Neuronal stem cell (in vitro differentiated cells): ENCODE results near the gene CENPP.

Experiments
- DNase-seq: peaks from one replicate; pipeline ENCODE4 v3.0.0-alpha.2; 2013; ENCODE audit warnings: low spot score
- H2AFZ ChIP-seq: one replicate; pipeline ENCODE4 v1.6.1; 2013; ENCODE audit warnings: mild to moderate bottlenecking, low read length, inconsistent platforms
- H2AK5ac ChIP-seq: 2 replicates; pipeline ENCODE4 v1.6.1; 2013; ENCODE audit warnings: low read depth, mild to moderate bottlenecking, inconsistent platforms, low read length, moderate library complexity, mixed read lengths
- H2BK120ac ChIP-seq: 2 replicates; pipeline ENCODE4 v1.6.1; 2013; ENCODE audit warnings: low read depth, mild to moderate bottlenecking, inconsistent platforms, low read length, moderate library complexity, mixed read lengths
- H2BK12ac ChIP-seq: one replicate; pipeline ENCODE4 v1.6.1; 2013; ENCODE audit warnings: low read length, inconsistent platforms
- H2BK15ac ChIP-seq: 2 replicates; pipeline ENCODE4 v1.6.1; 2013; ENCODE audit warnings: mild to moderate bottlenecking, low read length, inconsistent platforms, mixed read lengths
- H2BK5ac ChIP-seq: one replicate; pipeline ENCODE4 v1.6.1; 2013; ENCODE audit warnings: inconsistent platforms, mild to moderate bottlenecking, low read length, moderate library complexity
- H3K14ac ChIP-seq: one replicate; pipeline ENCODE4 v1.6.1; 2013; ENCODE audit warnings: low read length, inconsistent platforms
- H3K18ac ChIP-seq: 2 replicates; pipeline ENCODE4 v1.6.1; 2013; ENCODE audit warnings: low read length, inconsistent platforms
- H3K23ac ChIP-seq: 2 replicates; pipeline ENCODE4 v1.6.1; 2013; ENCODE audit warnings: low read depth, mild to moderate bottlenecking, mixed read lengths, low read length, inconsistent platforms; ENCODE audit not compliant: poor library complexity
- H3K27ac ChIP-seq: replicated peaks from 3 replicates; pipeline ENCODE4 v1.5.1; 2013; ENCODE audit warnings: low read length, inconsistent platforms
- H3K27me3 ChIP-seq, 3 experiments: 2 replicates each; pipeline ENCODE4 v1.6.1; 2013; ENCODE audit warnings: low read length in 3 of 3, mild to moderate bottlenecking in 2 of 3, inconsistent platforms in 1 of 3, low read depth in 1 of 3, mixed read lengths in 1 of 3, moderate library complexity in 1 of 3; ENCODE audit not compliant: control insufficient read depth in 3 of 3, insufficient read depth in 3 of 3
- H3K36me3 ChIP-seq, 2 donors: replicated peaks in 1 of 2; 2 replicates each; pipeline ENCODE4 v1.6.1; 2013; ENCODE audit warnings: low read length in 2 of 2; ENCODE audit not compliant: control insufficient read depth in 2 of 2, insufficient read depth in 2 of 2
- H3K4ac ChIP-seq: 2 replicates; pipeline ENCODE4 v1.6.1; 2013; ENCODE audit warnings: inconsistent platforms, mild to moderate bottlenecking, low read length, moderate library complexity
- H3K4me1 ChIP-seq, 2 donors: 1 replicate in 1 of 2; 2 replicates in 1 of 2; pipeline ENCODE4 v1.6.1; 2013; ENCODE audit warnings: low read length in 2 of 2, low read depth in 1 of 2; ENCODE audit not compliant: control insufficient read depth in 2 of 2, insufficient read depth in 1 of 2
- H3K4me2 ChIP-seq: one replicate; pipeline ENCODE4 v1.6.1; 2013; ENCODE audit warnings: mild to moderate bottlenecking, low read length, inconsistent platforms; ENCODE audit not compliant: insufficient read depth, poor library complexity, severe bottlenecking
- H3K4me3 ChIP-seq, 2 donors: 2 replicates each; pipeline ENCODE4 v1.5.1; 2013; ENCODE audit warnings: low read length in 2 of 2, mild to moderate bottlenecking in 2 of 2, inconsistent platforms in 1 of 2, moderate library complexity in 1 of 2
- H3K79me1 ChIP-seq: one replicate; pipeline ENCODE4 v1.6.1; 2013; ENCODE audit warnings: low read depth, mild to moderate bottlenecking, inconsistent platforms, low read length, moderate library complexity
- H3K9ac ChIP-seq: one replicate; pipeline ENCODE4 v1.6.1; 2013; ENCODE audit warnings: mild to moderate bottlenecking, low read depth, low read length, inconsistent platforms; ENCODE audit not compliant: poor library complexity
- H3K9me3 ChIP-seq, 2 donors: replicated peaks in 1 of 2; 2 replicates each; pipeline versions ENCODE3 to v1.6.1; 2013; ENCODE audit warnings: low read length in 2 of 2, mild to moderate bottlenecking in 2 of 2, inconsistent platforms in 1 of 2, low read depth in 1 of 2, mixed read lengths in 1 of 2, moderate library complexity in 1 of 2; ENCODE audit not compliant: control insufficient read depth in 2 of 2, insufficient read depth in 1 of 2
- H4K8ac ChIP-seq: one replicate; pipeline ENCODE4 v1.6.1; 2013; ENCODE audit warnings: low read depth, mild to moderate bottlenecking, inconsistent platforms, low read length, moderate library complexity
- H4K91ac ChIP-seq: one replicate; pipeline ENCODE4 v1.6.1; 2013; ENCODE audit warnings: low read length, low read depth, mild to moderate bottlenecking, inconsistent platforms; ENCODE audit not compliant: poor library complexity
- WGBS, 2 donors: extraction: QIAGEN DNeasy Blood & Tissue Kit; methylation state at CpG; one replicate each; pipeline ENCODE4 v1.1.7; 2013; ENCODE audit warnings: missing lambda C conversion rate in 2 of 2, mixed read lengths in 1 of 2; ENCODE audit not compliant: insufficient read length in 2 of 2, insufficient replicate concordance in 1 of 2; ENCODE audit errors: extremely low coverage in 2 of 2; 5-methylcytosine and 5-hydroxymethylcytosine counted together

CENPP gene

GRCh38 chr9:92468206-92468605 lies 142.5 kb downstream of the CENPP start:
- Histone ChIP-seq H2BK12ac (no peak overlapping the region), H3K27ac (no peak overlapping the region), H4K91ac (no peak overlapping the region), H4K8ac (no peak overlapping the region), H3K14ac (no peak overlapping the region), H3K23ac (no peak overlapping the region), H2BK120ac (no peak overlapping the region), H3K9ac (no peak overlapping the region), H2AK5ac (no peak overlapping the region), H3K18ac (no peak overlapping the region), H2BK5ac (no peak overlapping the region), H3K4me3 (no peak overlapping the region), H3K27me3 (no peaks in the 10 kb centered on the region), H2BK15ac (no peak overlapping the region), H3K9me3 (peaks cover 0 to 2% of the 10 kb centered on the region in 2 donors), H3K36me3 (no peaks in the 10 kb centered on the region), H3K4me1 (no peaks in the 10 kb centered on the region), H3K4me2 (no peak overlapping the region), H3K4ac (no peak overlapping the region), H2AFZ (no peak overlapping the region), H3K79me1 (no peaks in the 10 kb centered on the region)
- no CpG with 5 or more reads among the region's 2 CpGs for WGBS, 2 donors
- no peak for DNase-seq

- no peak for DNase-seq
- no peaks in the 10 kb centered on the region for H3K27me3 ChIP-seq
- no peak overlapping the region for H3K14ac ChIP-seq
- no peak overlapping the region for H2BK15ac ChIP-seq
- no peak overlapping the region for H3K4me2 ChIP-seq
- no peak overlapping the region for H3K27ac ChIP-seq
- H3K9ac ChIP-seq = no peak overlapping the region
- no peak overlapping the region for H4K8ac ChIP-seq
- no peaks in the 10 kb centered on the region for H3K36me3 ChIP-seq
- H3K23ac ChIP-seq = no peak overlapping the region
- no peak overlapping the region for H3K4me3 ChIP-seq
- H2BK12ac ChIP-seq = no peak overlapping the region
- no peak overlapping the region for H3K4ac ChIP-seq
- H3K79me1 ChIP-seq = no peaks in the 10 kb centered on the region
- H3K18ac ChIP-seq = no peak overlapping the region
- H2BK120ac ChIP-seq = no peak overlapping the region
- WGBS, 2 donors = no CpG with 5 or more reads among the region's 3 CpGs
- H2AK5ac ChIP-seq = no peak overlapping the region
- H3K9me3 ChIP-seq = no peaks in the 10 kb centered on the region
- H3K4me1 ChIP-seq = no peaks in the 10 kb centered on the region
- H2AFZ ChIP-seq = no peak overlapping the region
- H2BK5ac ChIP-seq = no peak overlapping the region
- no peak overlapping the region for H4K91ac ChIP-seq
Observed at GRCh38 chr9:92474587-92474986, 148.8 kb downstream of the CENPP start.

GRCh38 chr9:92476962-92477361 lies 151.2 kb downstream of the CENPP start:
- no peak overlapping the region for H3K4me3 ChIP-seq
- H3K4me2 ChIP-seq = no peak overlapping the region
- H4K8ac ChIP-seq = no peak overlapping the region
- WGBS, 2 donors = no CpG with 5 or more reads among the region's 1 CpG
- no peak overlapping the region for H3K14ac ChIP-seq
- H3K23ac ChIP-seq = no peak overlapping the region
- no peak overlapping the region for H4K91ac ChIP-seq
- no peaks in the 10 kb centered on the region for H3K79me1 ChIP-seq
- no peak for DNase-seq
- no peak overlapping the region for H3K27ac ChIP-seq
- H2BK120ac ChIP-seq = no peak overlapping the region
- no peaks in the 10 kb centered on the region for H3K9me3 ChIP-seq
- H3K18ac ChIP-seq = no peak overlapping the region
- no peak overlapping the region for H2BK12ac ChIP-seq
- no peaks in the 10 kb centered on the region for H3K27me3 ChIP-seq
- H2AFZ ChIP-seq = no peak overlapping the region
- H3K9ac ChIP-seq = no peak overlapping the region
- no peaks in the 10 kb centered on the region for H3K36me3 ChIP-seq
- H3K4me1 ChIP-seq = no peaks in the 10 kb centered on the region
- no peak overlapping the region for H2AK5ac ChIP-seq
- no peak overlapping the region for H2BK15ac ChIP-seq
- H2BK5ac ChIP-seq = no peak overlapping the region
- no peak overlapping the region for H3K4ac ChIP-seq

- Histone ChIP-seq H2BK120ac (no peak overlapping the region), H2BK15ac (no peak overlapping the region), H3K4ac (no peak overlapping the region), H2AFZ (no peak overlapping the region), H3K14ac (no peak overlapping the region), H3K4me3 (no peak overlapping the region), H3K4me1 (no peaks in the 10 kb centered on the region), H3K27me3 (no peaks in the 10 kb centered on the region), H3K23ac (peak overlapping the region; percentile 12), H3K36me3 (no peaks in the 10 kb centered on the region), H3K79me1 (no peaks in the 10 kb centered on the region), H3K9ac (no peak overlapping the region), H2BK5ac (no peak overlapping the region), H3K18ac (peak overlapping the region; percentile 1), H2BK12ac (no peak overlapping the region), H2AK5ac (no peak overlapping the region), H4K8ac (no peak overlapping the region), H4K91ac (no peak overlapping the region), H3K4me2 (no peak overlapping the region), H3K27ac (no peak overlapping the region), H3K9me3 (no peaks in the 10 kb centered on the region)
- WGBS, 2 donors = no CpG with 5 or more reads among the region's 7 CpGs
- DNase-seq = no peak
Observed at GRCh38 chr9:92478783-92479182, 153.0 kb downstream of the CENPP start.
